ENCODE results near the gene LEAP2. TPM values are rescaled to one million over a fixed set of nuclear protein-coding genes. Genes with fewer than 3 reads are reported as not detected.

The LEAP2 gene
- polyA plus RNA-seq, 1 of the 3 experiments (the other 2 are of a cell fraction) = 0.64 TPM

GRCh38 chr5:132901730-132902129, 28.3 kb downstream of the LEAP2 start (continued):
- TF ChIP-seq REST (IDR thresholded peaks at IDR 0.05; ENCODE audit: low read depth, low read length) = no peak

DNA sequence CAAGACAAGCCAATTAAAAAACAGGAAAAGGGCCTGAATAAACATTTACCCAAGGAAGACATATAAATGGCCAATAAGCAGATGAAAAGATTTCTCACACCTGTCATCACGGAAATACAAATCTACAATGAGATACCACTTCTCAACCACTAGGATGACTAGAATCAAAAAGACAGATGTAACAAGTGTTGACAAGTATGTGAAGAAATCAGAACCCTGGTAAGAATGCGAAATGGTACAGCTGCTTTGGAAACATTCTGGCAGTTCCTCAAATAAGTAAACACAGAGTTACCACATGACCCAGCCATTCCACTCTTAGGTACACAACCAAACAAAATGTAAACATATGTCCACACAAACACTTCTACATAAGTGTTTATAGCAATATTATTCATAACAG, 32.5 kb downstream of the LEAP2 start:
- ChIA-PET CTCF (interaction anchor here (0.9 to 3.9 kb wide), 5 partner anchors 13 to 24 kb away, joined by 3 to 11 read pairs (median 5); no protein-coding TSS in a partner anchor), POLR2A (no interaction called here)
- H3K4me1 ChIP-seq (ENCODE audit: control insufficient read depth in 1 of 2, insufficient read depth in 2 of 2, low read depth in 1 of 2, low read length in 1 of 2) = no peaks in the 10 kb centered on the region; a peak in 1 of 4 replicates
- H3K9ac ChIP-seq = no peak overlapping the region
- no peaks in the 10 kb centered on the region for H3K9me2 ChIP-seq
- peaks cover 50% of the 10 kb centered on the region for H4K20me1 ChIP-seq (ENCODE audit: insufficient read depth)
- H3K79me2 ChIP-seq (ENCODE audit: insufficient read depth) = peaks cover 85% of the 10 kb centered on the region
- peaks cover 28 to 54% of the 10 kb centered on the region in 2 experiments for H3K36me3 ChIP-seq (replicated peaks in 1 of 2; ENCODE audit: control insufficient read depth in 1 of 2, insufficient read depth in 2 of 2, low read length in 1 of 2)
- H3K27ac ChIP-seq (ENCODE audit: low read depth in 2 of 2, low read length in 1 of 2) = no peak overlapping the region
- no peak for TF ChIP-seq RCOR1 (IDR thresholded peaks at IDR 0.05; ENCODE audit: low read length)
- no peak for TF ChIP-seq TAF1 (IDR thresholded peaks at IDR 0.05; ENCODE audit: borderline replicate concordance, low read depth, low read length)
- TF ChIP-seq, protein P1, sequence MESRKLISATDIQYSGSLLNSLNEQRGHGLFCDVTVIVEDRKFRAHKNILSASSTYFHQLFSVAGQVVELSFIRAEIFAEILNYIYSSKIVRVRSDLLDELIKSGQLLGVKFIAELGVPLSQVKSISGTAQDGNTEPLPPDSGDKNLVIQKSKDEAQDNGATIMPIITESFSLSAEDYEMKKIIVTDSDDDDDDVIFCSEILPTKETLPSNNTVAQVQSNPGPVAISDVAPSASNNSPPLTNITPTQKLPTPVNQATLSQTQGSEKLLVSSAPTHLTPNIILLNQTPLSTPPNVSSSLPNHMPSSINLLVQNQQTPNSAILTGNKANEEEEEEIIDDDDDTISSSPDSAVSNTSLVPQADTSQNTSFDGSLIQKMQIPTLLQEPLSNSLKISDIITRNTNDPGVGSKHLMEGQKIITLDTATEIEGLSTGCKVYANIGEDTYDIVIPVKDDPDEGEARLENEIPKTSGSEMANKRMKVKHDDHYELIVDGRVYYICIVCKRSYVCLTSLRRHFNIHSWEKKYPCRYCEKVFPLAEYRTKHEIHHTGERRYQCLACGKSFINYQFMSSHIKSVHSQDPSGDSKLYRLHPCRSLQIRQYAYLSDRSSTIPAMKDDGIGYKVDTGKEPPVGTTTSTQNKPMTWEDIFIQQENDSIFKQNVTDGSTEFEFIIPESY (IDR thresholded peaks at IDR 0.05; ENCODE audit: borderline replicate concordance, low read depth) = no peak
- no peak for TF ChIP-seq POLR2AphosphoS5 (IDR thresholded peaks at IDR 0.05; ENCODE audit: low read depth, low read length)
- TF ChIP-seq GATA2 (CRISPR knock-in tag; IDR thresholded peaks at IDR 0.05) = no peak
- TF ChIP-seq NRF1 (IDR thresholded peaks at IDR 0.05; ENCODE audit: low read depth, low read length) = no peak
- TF ChIP-seq MEF2A (IDR thresholded peaks at IDR 0.05; ENCODE audit: borderline replicate concordance, low read depth) = no peak
- no peak for TF ChIP-seq FOXJ3 (CRISPR knock-in tag; IDR thresholded peaks at IDR 0.05)
- TF ChIP-seq NFIC (IDR thresholded peaks at IDR 0.05; ENCODE audit: borderline replicate concordance) = no peak
- 87% methylated on average over 2 of the region's 2 CpGs for WGBS (ENCODE audit: low lambda C conversion rate)
- no peak overlapping the region for H2AFZ ChIP-seq (ENCODE audit: low read depth)
- no peaks in the 10 kb centered on the region for H3K27me3 ChIP-seq (ENCODE audit: insufficient read depth)
- no peaks in the 10 kb centered on the region for H3K9me3 ChIP-seq
- no peak overlapping the region for H3K4me3 ChIP-seq (ENCODE audit: low read depth in 2 of 2, low read length in 1 of 2)
- H3F3A ChIP-seq (replicated peaks; ENCODE audit: insufficient read depth) = peaks cover 13% of the 10 kb centered on the region
- H3K4me2 ChIP-seq = no peak overlapping the region
- DNase-seq = no peak
